ENCODE results near the gene LCP1. TPM values are rescaled to one million over a fixed set of nuclear protein-coding genes. Genes with fewer than 3 reads are reported as not detected.

LCP1 gene
- total RNA-seq, 2 experiments from 2014 or later = 266 to 276 TPM

GRCh38 chr13:46136688-46137087 lies 45.3 kb downstream of the LCP1 start:
- no peak for DNase-seq
- Mint-ChIP-seq H3K4me1 (ENCODE audit: low read depth) (peaks cover 22% of the 10 kb centered on the region), H3K36me3 (ENCODE audit: low read depth) (peaks cover 97% of the 10 kb centered on the region), H3K27me3 (no peaks in the 10 kb centered on the region), H3K9me3 (no peaks in the 10 kb centered on the region), H3K4me3 (no peak overlapping the region), H3K27ac (peak overlapping the region; percentile 64)
- Histone ChIP-seq H3K36me3 (ENCODE audit: insufficient read depth, low read length) (peaks cover 98% of the 10 kb centered on the region), H3K4me3 (ENCODE audit: low read length) (no peak overlapping the region), H3K27ac (ENCODE audit: low read depth in 1 of 2, low read length in 2 of 2) (no peak overlapping the region), H3K9me3 (ENCODE audit: control insufficient read depth in 1 of 2, insufficient read depth in 1 of 2, low read length in 2 of 2) (no peaks in the 10 kb centered on the region), H3K4me1 (ENCODE audit: insufficient read depth, low read length) (no peaks in the 10 kb centered on the region), H3K27me3 (ENCODE audit: control insufficient read depth in 1 of 2, insufficient read depth in 2 of 2, low read length in 2 of 2) (no peaks in the 10 kb centered on the region)
- TF ChIP-seq CTCF (IDR thresholded peaks at IDR 0.05) = no peak
- intact Hi-C loops (cut with DNase I, micrococcal nuclease) = no loop called here
- ChIA-PET POLR2A (no interaction called here), CTCF (interaction anchor here (0.7 to 1.6 kb wide), 2 partner anchors 10 to 227 kb away, joined by 3 to 8 read pairs; no protein-coding TSS in a partner anchor)
- no peak for ATAC-seq (ENCODE audit: poor library complexity)

- intact Hi-C loops (cut with DNase I, micrococcal nuclease) = loop anchor here in 1 of 2 experiments (2.0 kb wide), 1 partner anchor 14 kb away; no protein-coding TSS in a partner anchor
- Histone ChIP-seq H3K4me3 (ENCODE audit: low read length) (no peak overlapping the region), H3K9me3 (ENCODE audit: control insufficient read depth in 1 of 2, insufficient read depth in 1 of 2, low read length in 2 of 2) (no peaks in the 10 kb centered on the region), H3K4me1 (ENCODE audit: insufficient read depth, low read length) (no peaks in the 10 kb centered on the region), H3K36me3 (ENCODE audit: insufficient read depth, low read length) (peaks cover 99% of the 10 kb centered on the region), H3K27ac (ENCODE audit: low read depth in 1 of 2, low read length in 2 of 2) (no peak overlapping the region), H3K27me3 (ENCODE audit: control insufficient read depth in 1 of 2, insufficient read depth in 2 of 2, low read length in 2 of 2) (no peaks in the 10 kb centered on the region)
- H3K36me3 Mint-ChIP-seq (ENCODE audit: low read depth) = peaks cover 97% of the 10 kb centered on the region
- DNase-seq (no peak), ATAC-seq (ENCODE audit: poor library complexity) (no peak)
- H3K9me3 Mint-ChIP-seq = no peaks in the 10 kb centered on the region
- H3K4me1 Mint-ChIP-seq (ENCODE audit: low read depth) = peaks cover 22% of the 10 kb centered on the region
- no peak overlapping the region for H3K4me3 Mint-ChIP-seq
- CTCF ChIA-PET = interaction anchor here (1.6 kb wide), 1 partner anchor 9 kb away, joined by 8 read pairs; no protein-coding TSS in a partner anchor
- peak overlapping the region; percentile 64 for H3K27ac Mint-ChIP-seq
- POLR2A ChIA-PET = interaction anchor here (1.0 kb wide), 1 partner anchor 9 kb away, joined by 3 read pairs; no protein-coding TSS in a partner anchor
- H3K27me3 Mint-ChIP-seq = no peaks in the 10 kb centered on the region
- TF ChIP-seq CTCF (IDR thresholded peaks at IDR 0.05) = no peak
Observed at GRCh38 chr13:46134961-46135522, 46.9 kb downstream of the LCP1 start.

- H3K9me3 ChIP-seq (ENCODE audit: control insufficient read depth in 1 of 2, insufficient read depth in 1 of 2, low read length in 2 of 2) = no peaks in the 10 kb centered on the region
- peaks cover 97% of the 10 kb centered on the region for H3K36me3 Mint-ChIP-seq (ENCODE audit: low read depth)
- H3K27me3 ChIP-seq (ENCODE audit: control insufficient read depth in 1 of 2, insufficient read depth in 2 of 2, low read length in 2 of 2) = no peaks in the 10 kb centered on the region
- no peak overlapping the region for H3K4me3 ChIP-seq (ENCODE audit: low read length)
- peak overlapping the region; percentile 64 for H3K27ac Mint-ChIP-seq
- H3K9me3 Mint-ChIP-seq = no peaks in the 10 kb centered on the region
- H3K27me3 Mint-ChIP-seq = no peaks in the 10 kb centered on the region
- no peak for TF ChIP-seq CTCF (IDR thresholded peaks at IDR 0.05)
- no peak overlapping the region for H3K27ac ChIP-seq (ENCODE audit: low read depth in 1 of 2, low read length in 2 of 2)
- H3K4me1 Mint-ChIP-seq (ENCODE audit: low read depth) = peaks cover 22% of the 10 kb centered on the region
- POLR2A ChIA-PET = interaction anchor here (1.0 kb wide), 1 partner anchor 10 kb away, joined by 3 read pairs; no protein-coding TSS in a partner anchor
- peaks cover 99% of the 10 kb centered on the region for H3K36me3 ChIP-seq (ENCODE audit: insufficient read depth, low read length)
- intact Hi-C loops (cut with DNase I, micrococcal nuclease) = loop anchor here in 1 of 2 experiments (2.0 kb wide), 1 partner anchor 14 kb away; no protein-coding TSS in a partner anchor
- no peaks in the 10 kb centered on the region for H3K4me1 ChIP-seq (ENCODE audit: insufficient read depth, low read length)
- no peak overlapping the region for H3K4me3 Mint-ChIP-seq
- ATAC-seq (ENCODE audit: poor library complexity) (no peak), DNase-seq (no peak)
- CTCF ChIA-PET = no interaction called here
Observed at GRCh38 chr13:46134494-46134893, 47.5 kb downstream of the LCP1 start.

Data from CD4-positive, alpha-beta T cell (primary cell).